CD4-positive, alpha-beta T cell treated with Interleukin-12 subunit alpha and Interleukin-12 subunit beta, for 1 hour (primary cell): ENCODE measurements around the gene LUC7L2.
"Not testable (repeated sequence)": the region's sequence is repeated elsewhere in the genome, so short reads cannot be mapped to it uniquely, and the experiment has no call there.

Source experiments
- DNase-seq: peaks from one replicate; pipeline ENCODE4 v3.0.0-alpha.2; 2020

LUC7L2 gene

GRCh38 chr7:139452958-139453672 lies 93.4 kb downstream of the LUC7L2 start:
- no peak for DNase-seq

- no peak for DNase-seq
Observed at GRCh38 chr7:139453673-139454321, 94.1 kb downstream of the LUC7L2 start.

- no peak for DNase-seq
Observed at GRCh38 chr7:139455789-139456188, 96.1 kb downstream of the LUC7L2 start.

- no peak for DNase-seq
Observed at GRCh38 chr7:139456511-139456910, 96.8 kb downstream of the LUC7L2 start.

GRCh38 chr7:139457153-139457946 lies 97.7 kb downstream of the LUC7L2 start:
- no peak for DNase-seq

- not testable (repeated sequence) for DNase-seq
Observed at GRCh38 chr7:139463421-139463820, 103.7 kb downstream of the LUC7L2 start.

GRCh38 chr7:139464511-139464910 lies 104.8 kb downstream of the LUC7L2 start:
- DNase-seq: not testable (repeated sequence)

- DNase-seq: not testable (repeated sequence)
Observed at GRCh38 chr7:139465072-139465471, 105.4 kb downstream of the LUC7L2 start.

- not testable (repeated sequence) for DNase-seq
Observed at GRCh38 chr7:139467729-139468128, 108.0 kb downstream of the LUC7L2 start.

- DNase-seq: not testable (repeated sequence)
Observed at GRCh38 chr7:139468281-139468680, 108.6 kb downstream of the LUC7L2 start.

GRCh38 chr7:139471740-139472353 lies 112.2 kb downstream of the LUC7L2 start:
- no peak for DNase-seq
